ENCODE measurements around the gene NDEL1. TPM values are rescaled to one million over a fixed set of nuclear protein-coding genes. Genes with fewer than 3 reads are reported as not detected.

Gene NDEL1
- total RNA-seq, 1 donor from 2014 or later = 42.9 TPM

DNA sequence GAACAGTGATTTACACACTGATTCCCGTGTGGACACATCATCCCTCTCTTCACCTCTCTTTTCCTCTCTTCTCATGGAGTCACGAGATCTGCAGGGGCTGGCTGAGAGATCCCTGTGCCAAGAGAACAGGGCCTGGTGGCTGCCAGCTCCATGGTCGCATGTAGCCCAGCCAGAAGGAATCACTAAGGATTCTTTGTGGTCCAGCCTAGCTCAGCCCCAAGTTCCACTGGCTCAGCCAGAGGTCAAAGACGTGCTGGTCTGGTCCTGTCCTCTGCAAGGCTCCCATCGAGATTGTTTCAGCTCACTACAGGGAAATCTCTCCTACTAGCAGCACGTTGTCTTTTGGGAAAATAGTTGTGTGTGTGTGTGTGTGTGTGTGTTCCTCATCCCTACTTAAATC is 66.4 kb downstream of the NDEL1 start:
- DNase-seq (ENCODE audit: low read depth in 2 of 2) = no peak

DNA sequence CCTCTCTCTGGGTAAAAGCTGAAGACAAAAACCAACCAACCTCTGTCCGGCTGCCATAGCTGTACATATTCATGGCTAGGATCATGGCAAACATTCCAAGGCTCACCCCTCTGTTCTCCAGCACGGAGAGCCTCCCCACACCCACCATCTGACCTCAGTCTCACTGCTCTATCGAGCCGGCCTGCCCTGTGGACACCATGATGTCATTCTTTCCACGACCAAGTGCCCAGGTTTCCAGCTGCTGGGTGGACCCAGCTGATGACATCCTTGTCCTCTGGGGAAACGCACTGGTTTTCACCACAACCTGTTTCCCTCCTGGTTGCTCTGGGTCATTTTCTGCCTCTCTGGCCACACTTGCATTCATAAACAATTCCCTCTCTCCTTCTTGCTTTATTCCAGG is 67.7 kb downstream of the NDEL1 start:
- peak in 1 of 2 donors; percentile 87 for DNase-seq (ENCODE audit: low read depth in 2 of 2)

DNA sequence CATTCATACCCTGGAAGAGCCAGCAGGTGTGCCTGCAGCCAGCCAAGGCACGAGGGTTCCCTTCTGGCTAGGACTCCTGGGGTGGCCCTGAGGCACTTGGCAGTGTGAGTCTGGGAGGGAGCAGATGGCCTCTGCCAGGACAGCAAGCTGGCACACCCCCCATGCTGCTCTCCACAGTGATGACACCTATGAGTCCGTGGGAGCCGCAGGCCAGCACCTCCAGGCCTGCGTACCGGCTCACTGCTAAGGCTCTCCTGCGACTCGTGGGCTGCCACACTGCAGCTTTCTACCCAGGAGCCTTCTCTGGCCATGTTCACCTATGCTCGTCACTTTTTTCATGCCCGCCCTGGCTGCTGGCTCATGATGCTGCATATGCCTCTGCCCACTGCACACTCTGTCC is 68.1 kb downstream of the NDEL1 start:
- DNase-seq (ENCODE audit: low read depth in 2 of 2) = no peak

DNA sequence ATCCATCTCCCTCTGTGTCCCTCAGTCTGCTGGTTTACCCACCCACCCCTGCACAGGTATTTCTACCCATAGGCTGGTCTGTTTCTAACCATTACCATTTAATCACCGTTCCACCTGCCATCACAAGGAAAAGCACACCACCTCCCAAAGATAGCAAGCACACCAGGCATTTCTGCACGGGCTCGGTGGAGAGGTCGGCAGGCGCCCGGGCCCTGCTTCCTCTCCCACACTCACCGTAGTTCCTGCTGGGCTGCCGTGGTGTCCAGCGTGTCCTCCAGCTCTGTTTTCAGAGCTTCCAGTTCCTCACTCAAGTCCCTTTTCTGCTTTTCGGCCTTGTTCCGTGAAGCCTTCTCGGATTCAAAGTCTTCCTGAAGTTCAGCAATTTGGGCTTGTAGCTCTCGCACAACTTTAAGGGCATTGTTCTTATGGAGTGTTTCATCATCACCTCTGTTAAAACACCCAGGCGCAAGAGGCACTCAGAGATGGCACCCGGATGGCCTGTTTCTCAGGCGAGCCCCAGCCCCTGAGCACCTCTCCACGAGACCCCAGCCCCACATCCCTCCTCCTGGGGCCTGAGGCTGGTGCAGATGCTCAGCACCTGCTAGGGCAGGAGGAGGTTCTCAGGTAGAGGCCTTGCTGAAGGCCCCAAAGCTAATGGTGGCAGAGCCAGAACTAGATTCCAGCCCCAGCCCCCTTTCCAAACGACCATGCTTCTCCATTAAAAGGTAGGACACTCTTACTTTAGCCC is 69.0 kb downstream of the NDEL1 start:
- no peak for DNase-seq (ENCODE audit: low read depth in 2 of 2)

DNA sequence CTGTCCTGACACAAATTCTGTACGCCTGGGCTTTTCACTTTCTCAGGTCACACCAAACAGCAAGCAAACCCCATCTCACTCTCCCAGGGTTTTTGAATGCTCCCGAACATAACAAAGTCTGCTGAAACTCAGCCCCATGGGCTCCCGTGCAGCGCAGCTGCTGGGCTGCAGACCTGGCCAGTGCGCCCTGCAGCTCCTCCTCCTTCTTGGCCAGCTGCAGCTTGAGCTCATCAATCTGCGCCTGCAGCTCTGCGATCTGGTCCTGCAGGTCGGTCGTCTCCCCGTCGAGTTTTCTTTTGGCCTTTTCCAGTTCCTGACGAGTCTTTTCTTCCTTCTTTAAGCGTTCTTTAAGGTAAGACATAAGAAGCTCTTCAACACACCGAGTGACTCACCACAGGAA is 70.5 kb downstream of the NDEL1 start:
- no peak for DNase-seq (ENCODE audit: low read depth in 2 of 2)

DNA sequence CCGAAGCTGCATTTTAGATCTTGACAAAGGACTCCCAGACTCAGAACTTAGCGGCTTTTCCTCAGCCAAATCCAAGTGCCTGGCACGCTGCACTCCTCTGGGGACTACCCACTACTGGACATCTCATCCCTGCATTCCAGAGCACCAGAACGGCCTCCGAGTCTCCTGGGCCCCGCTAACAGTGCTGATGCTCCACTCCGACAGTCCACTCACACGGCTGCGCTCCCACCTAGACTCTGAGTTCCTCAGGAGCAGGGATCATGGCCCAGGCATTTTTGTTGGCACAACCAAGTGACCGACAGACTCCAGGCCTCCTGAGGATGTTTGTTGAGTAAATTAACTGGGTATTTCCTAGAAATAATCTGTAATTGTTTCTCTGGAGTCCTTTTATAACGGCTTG is 79.1 kb downstream of the NDEL1 start:
- DNase-seq (ENCODE audit: low read depth in 2 of 2) = no peak

Other genes with a start within 250 kb of the NDEL1 start
- gene BORCS6, start 245.7 kb upstream of the NDEL1 start, total RNA-seq = 7.8 and 8.9 TPM in 2 replicates
- 4.4 and 16.6 TPM in 2 replicates for gene AURKB, start 225.3 kb upstream of the NDEL1 start, total RNA-seq
- gene CTC1, start 187.8 kb upstream of the NDEL1 start, total RNA-seq = 3.5 and 7.1 TPM in 2 replicates
- 12.7 and 15.0 TPM in 2 replicates for gene PFAS, start 186.6 kb upstream of the NDEL1 start, total RNA-seq
- 9.2 and 9.7 TPM in 2 replicates for gene RANGRF, start 147.2 kb upstream of the NDEL1 start, total RNA-seq
- 0.22 and 0.40 TPM in 2 replicates for gene SLC25A35, start 140.5 kb upstream of the NDEL1 start, total RNA-seq
- 6.7 and 8.1 TPM in 2 replicates for gene ARHGEF15, start 125.6 kb upstream of the NDEL1 start, total RNA-seq
- gene ODF4, start 96.0 kb upstream of the NDEL1 start, total RNA-seq = not detected in 2 replicates
- gene RPL26, start 52.7 kb upstream of the NDEL1 start, total RNA-seq = 3,049 and 3,358 TPM in 2 replicates
- gene RNF222, start 38.1 kb upstream of the NDEL1 start, total RNA-seq = under 0.01 TPM in 1 of 2 replicates, not detected in the other
- gene MYH10, start 194.8 kb downstream of the NDEL1 start, total RNA-seq = 245 and 287 TPM in 2 replicates